Measurements from ENCODE around the gene ZNF695. TPM values are rescaled to one million over a fixed set of nuclear protein-coding genes. Genes with fewer than 3 reads are reported as not detected.
"Not testable (repeated sequence)": the region's sequence is repeated elsewhere in the genome, so short reads cannot be mapped to it uniquely, and the experiment has no call there.

The ZNF695 gene
- total RNA-seq (2014; rRNA removed; shearing (Covaris generic); ENCODE audit: low replicate concordance), result not detected in 2 replicates

DNA sequence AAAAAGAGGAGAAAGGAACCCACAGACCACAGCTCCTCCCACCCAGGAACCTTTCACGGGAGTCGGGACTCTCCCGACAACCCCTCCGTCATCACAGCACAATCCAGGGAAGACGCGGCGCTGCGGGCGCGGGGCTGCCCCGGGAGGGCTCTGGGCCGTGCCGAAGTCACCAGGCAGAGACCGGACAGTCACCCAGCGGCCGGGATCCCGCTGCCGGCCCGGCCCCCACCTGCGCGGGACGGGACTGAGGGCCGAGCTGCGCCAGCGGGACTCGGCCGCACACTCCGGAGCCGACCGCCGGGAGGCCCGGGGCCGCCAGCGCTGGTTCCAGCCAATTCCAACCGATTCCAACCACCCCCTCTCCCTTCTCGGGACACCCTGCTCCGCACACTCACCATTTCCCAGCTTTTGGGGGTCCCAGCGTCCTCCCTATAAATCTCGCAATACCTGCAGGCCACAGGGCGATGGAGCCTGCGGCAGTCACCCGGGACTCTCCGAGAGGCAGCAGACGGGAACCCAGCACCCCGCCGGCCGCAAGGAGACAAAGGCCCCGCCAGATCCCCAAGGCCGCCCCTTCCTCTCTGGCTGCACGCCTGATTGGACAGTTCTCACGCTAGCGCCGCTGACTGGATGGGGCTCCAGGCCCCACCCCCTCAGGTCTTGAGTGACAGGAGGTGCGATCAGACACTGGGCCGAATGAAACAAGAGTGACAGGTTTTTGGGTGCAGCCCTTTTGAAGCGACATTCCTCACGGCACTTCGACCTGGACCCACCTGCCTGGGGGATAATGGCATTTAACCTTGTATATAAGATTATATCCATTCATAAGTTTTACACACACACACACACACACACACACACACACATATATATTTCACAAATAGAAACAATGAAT, at the start of gene ZNF695:
ZNF695 (minus strand) TSS at position 547 of the 895 bp plus-strand sequence; CDS start at position 398, 149 bp downstream.
- no peak for DNase-seq (ENCODE audit: low read depth)
- in situ Hi-C loops (cut with HindIII; ENCODE audit: low pct_unique_long_range_greater_than_20kb, low sequenced_read_pairs), result no loop called here

DNA sequence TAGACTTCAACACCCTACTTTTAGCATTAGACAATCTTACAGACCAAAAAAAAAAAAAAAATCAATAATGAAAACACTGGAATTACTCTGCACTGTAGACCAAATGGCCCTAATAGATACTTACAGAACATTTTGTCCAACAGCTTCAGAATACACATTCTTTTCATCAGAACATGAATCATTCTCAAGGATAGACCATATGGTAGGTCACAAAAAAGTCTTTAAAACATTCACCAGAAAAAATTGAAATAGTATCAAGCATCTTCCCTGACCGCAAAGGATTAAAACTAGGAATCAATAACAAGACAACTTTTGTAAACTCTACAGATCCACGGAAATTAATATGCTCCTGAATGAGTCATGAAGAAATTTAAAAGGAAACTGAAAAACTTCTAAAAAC, 48.2 kb upstream of the ZNF695 start:
- no peak for DNase-seq (ENCODE audit: low read depth)
- in situ Hi-C loops (cut with HindIII; ENCODE audit: low pct_unique_long_range_greater_than_20kb, low sequenced_read_pairs), result no loop called here

DNA sequence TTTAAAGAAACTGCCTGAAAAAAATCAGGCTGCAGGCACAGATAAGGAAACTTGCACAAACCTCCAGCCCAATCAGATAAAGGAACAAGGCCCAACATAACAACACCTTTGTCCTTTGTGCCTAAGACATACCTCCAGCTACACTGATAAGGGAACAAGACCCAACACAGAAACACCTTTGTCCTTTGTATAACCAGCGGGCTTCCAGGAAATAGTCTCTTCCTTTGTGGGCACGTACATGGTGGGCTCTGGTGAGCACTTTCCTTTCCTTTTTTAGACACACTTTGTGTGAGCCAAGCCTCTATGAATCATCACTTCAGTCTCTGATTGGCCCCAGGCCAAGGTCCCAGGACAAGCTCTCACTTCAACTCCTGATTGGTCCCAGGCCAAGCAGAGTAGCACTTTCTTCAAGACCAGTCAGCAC, 47.1 kb upstream of the ZNF695 start:
- DNase-seq (ENCODE audit: low read depth), result no peak
- in situ Hi-C loops (cut with HindIII; ENCODE audit: low pct_unique_long_range_greater_than_20kb, low sequenced_read_pairs), result no loop called here

DNA sequence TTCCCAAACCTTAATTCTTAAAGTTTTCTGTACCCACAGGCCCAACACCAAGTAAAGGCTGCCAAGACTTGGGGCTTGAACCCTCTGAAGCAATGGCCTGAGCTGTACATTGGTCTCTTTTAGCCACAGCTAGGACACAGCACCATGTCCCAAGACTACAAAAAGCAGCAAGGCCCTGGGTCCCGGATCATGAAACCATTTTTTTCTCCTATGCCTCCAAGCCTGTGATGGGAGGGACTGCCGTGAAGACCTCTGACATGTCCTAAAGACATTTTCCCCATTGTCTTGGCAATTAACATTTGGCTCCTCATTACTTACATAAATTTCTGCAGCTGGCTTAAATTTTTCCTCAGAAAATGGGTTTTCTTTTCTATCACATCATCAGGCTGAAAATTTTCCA, 39.8 kb upstream of the ZNF695 start:
- no peak for DNase-seq (ENCODE audit: low read depth)
- in situ Hi-C loops (cut with HindIII; ENCODE audit: low pct_unique_long_range_greater_than_20kb, low sequenced_read_pairs), result no loop called here

DNA sequence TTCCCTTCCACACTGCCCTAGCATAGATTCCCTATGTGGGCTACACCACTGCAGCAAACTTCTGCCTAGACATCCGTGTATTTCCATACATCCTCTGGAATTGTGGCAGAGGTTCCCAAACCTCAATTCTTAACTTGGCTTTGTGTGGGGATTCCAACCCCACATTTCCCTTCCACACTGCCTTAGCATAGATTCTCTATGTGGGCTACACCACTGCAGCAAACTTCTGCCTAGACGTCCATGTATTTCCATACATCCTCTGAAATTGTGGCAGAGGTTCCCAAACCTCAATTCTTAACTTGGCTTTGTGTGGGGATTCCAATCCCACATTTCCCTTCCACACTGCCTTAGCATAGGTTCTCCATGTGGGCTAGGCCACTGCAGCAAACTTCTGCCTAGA, 39.4 kb upstream of the ZNF695 start:
- in situ Hi-C loops (cut with HindIII; ENCODE audit: low pct_unique_long_range_greater_than_20kb, low sequenced_read_pairs), result no loop called here
- DNase-seq (ENCODE audit: low read depth), result no peak

DNA sequence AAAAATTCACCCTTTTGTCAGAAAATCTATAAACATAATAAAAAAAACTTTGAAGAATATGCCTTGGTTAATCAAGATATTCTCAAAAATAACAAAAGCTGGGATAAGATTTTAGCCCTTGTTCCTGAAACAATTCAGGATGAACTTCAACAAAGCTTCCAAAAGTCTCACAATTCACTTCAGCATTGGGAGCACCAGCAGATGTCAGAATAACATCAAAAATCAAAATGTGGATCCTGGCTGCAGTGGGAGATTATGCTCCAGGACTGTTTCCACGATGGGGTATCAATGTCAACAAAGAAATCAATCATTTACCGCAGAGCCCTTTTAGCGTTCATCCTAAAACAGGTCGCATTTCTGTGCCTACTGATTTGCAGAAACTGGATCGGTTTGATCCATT, 35.5 kb upstream of the ZNF695 start:
- no peak for DNase-seq (ENCODE audit: low read depth)
- in situ Hi-C loops (cut with HindIII; ENCODE audit: low pct_unique_long_range_greater_than_20kb, low sequenced_read_pairs), result no loop called here

DNA sequence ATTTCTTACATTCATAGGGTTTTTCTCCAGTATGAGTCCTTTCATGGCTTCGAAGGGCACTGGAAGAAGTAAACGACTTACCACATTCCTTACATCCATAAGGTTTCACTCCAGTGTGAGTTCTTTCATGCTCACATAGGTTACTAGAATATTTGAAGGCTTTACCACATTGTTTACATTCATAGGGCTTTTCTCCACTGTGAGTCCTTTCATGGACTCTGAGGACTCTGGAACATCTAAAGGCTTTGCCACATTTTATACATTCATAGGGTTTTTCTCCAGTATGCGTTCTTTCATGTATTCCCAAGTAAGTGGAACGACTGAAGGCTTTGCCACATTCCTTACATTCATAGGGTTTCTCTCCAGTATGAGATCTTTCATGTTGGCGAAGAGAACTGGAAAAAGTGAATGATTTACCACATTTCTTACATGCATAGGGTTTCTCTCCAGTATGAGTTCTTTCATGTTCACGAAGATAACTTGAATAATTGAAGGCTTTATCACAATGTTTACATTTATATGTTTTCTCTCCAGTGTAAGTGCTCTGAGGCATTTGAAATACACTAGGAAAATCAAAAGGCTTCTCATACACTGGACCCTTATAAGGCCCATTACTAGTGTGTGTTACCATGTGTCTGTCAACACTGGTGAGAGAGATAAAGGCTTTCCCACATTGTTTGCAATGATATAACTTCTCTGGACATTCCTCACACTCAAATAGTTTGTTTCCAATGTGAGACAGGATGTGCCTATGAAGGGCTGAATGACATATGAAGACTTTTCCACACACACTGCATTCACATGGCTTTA, 29.9 kb upstream of the ZNF695 start:
- in situ Hi-C loops (cut with HindIII; ENCODE audit: low pct_unique_long_range_greater_than_20kb, low sequenced_read_pairs), result no loop called here
- no peak for DNase-seq (ENCODE audit: low read depth)

DNA sequence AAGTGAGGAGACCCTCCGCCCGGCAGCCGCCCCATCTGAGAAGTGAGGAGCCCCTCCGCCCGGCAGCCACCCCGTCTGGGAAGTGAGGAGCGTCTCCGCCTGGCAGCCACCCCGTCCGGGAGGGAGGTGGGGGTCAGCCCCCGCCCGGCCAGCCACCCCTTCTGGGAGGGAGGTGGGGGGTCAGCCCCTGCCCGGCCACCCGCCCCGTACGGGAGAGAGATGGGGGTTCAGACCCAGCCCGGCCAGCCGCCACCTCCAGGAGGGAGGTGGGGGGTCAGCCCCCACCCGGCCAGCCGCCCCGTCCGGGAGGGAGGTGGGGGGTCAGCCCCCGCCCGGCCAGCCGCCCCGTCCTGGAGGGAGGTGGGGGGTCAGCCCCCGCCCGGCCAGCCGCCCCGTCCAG, 24.4 kb upstream of the ZNF695 start:
- DNase-seq (ENCODE audit: low read depth); in situ Hi-C loops (cut with HindIII; ENCODE audit: low pct_unique_long_range_greater_than_20kb, low sequenced_read_pairs): not testable (repeated sequence)

DNA sequence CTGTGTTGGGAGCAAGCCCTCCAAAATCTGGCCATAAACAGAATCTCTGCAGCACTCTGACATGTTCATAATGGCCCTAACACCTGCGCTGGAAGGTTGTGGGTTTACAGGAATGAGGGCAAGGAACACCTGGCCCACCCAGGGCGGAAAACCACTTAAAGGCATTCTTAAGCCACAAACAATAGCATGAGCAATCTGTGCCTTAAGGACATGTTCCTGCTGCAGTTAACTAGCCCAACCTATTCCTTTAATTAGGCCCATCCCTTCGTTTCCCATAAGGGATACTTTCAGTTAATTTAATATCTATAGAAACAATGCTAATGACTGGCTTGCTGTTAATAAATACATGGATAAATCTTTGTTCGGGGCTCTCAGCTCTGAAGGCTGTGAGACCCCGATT, 16.8 kb upstream of the ZNF695 start:
- in situ Hi-C loops (cut with HindIII; ENCODE audit: low pct_unique_long_range_greater_than_20kb, low sequenced_read_pairs); DNase-seq (ENCODE audit: low read depth): not testable (repeated sequence)

DNA sequence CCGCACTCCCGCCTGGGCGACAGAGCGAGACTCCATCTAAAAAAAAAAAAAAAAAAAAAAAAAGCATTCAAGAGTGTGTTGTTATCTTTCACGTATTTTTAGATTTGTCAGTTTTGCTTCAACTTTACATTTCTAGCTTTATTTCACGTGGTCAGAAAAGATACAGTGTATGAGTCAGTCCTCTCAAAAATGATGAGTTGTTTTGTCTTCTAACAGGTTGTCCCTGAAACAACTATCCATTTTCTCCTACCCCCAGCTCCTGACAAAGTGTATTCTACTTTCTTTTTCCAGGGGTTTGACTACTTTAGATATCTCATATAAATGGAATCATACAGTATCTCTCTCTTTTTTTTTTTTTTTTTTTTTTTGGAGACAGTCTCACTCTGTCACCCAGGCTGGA, 5.5 kb upstream of the ZNF695 start:
- in situ Hi-C loops (cut with HindIII; ENCODE audit: low pct_unique_long_range_greater_than_20kb, low sequenced_read_pairs), result no loop called here
- no peak for DNase-seq (ENCODE audit: low read depth)

DNA sequence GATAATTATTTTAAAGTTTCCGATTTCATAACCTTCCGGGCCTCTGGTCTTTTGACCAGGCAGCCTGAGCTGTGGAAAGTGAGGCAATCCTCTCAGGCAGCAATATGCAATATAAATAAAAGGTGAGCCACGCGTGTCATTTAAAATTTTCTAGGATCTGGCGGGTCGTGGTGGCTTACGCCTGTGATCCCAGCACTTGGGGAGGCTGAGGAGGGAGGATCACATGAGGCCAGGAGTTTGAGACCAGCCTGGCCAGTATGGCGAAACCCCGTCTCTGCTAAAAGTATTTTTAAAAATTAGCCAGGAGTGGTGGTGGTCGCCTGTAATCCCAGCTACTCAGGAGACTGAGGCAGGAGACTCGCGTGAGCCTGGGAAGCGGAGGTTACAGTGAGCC, 546 bp upstream of the ZNF695 start:
- no peak for DNase-seq (ENCODE audit: low read depth)
- in situ Hi-C loops (cut with HindIII; ENCODE audit: low pct_unique_long_range_greater_than_20kb, low sequenced_read_pairs), result no loop called here

DNA sequence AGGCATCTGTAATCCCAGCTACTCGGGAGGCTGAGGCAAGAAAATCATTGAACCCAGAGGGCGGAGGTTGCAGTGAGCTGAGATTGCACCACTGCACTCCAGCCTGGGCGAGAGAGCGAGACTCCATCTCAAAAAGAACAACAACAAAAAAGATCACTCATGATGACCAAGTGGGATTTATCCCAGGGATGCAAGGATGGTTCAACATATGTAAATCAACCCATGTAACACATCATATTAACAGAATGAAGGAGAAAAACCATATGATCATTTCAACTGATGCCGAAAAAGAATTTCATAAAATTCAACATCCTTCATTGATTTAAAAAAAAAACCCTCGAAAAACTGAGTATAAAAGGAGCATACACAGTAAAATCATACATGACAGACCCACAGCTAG, 3.8 kb downstream of the ZNF695 start:
- in situ Hi-C loops (cut with HindIII; ENCODE audit: low pct_unique_long_range_greater_than_20kb, low sequenced_read_pairs), result not testable (repeated sequence)

DNA sequence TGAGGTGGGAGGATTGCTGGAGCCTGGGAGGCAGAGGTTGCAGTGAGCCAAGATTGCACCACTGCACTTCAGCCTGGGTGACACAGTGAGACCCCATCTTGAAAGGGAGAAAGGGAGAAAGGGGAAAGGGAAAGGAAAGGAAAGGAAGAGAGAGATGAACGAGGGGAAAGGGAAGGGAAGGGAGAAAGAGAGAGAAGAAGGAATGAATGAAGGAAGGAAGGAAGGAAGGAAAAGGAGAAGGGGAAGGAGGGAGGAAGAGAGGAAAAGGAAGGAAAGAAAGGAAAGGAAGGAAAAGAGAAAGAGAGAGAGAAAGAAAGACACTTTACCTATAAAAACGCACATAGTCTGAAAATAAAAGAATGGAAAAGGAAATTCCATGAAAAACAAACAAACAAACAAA, 18.0 kb downstream of the ZNF695 start:
- no peak for DNase-seq (ENCODE audit: low read depth)
- in situ Hi-C loops (cut with HindIII; ENCODE audit: low pct_unique_long_range_greater_than_20kb, low sequenced_read_pairs), result no loop called here

More for the DNA sequence above, 3.8 kb downstream of the ZNF695 start:
- DNase-seq (ENCODE audit: low read depth), result not testable (repeated sequence)

DNA sequence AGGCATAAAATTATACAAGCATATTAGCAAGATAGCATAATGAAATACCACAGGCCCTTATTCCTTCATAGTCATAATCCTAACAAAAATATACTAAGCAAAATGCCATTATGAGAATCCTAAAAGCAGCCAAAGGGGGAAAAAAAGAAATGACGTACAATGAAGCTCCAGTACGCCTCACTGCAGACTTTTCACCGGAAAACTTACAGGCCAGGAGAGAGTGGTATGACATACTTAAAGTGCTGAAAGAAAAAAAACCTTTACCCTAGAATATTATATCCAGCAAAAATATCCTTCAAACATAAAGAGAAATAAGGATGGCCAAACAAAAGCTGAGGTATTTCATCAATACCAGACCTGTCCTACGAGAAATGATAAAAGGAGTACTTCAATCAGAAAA, 19.5 kb downstream of the ZNF695 start:
- DNase-seq (ENCODE audit: low read depth), result no peak
- in situ Hi-C loops (cut with HindIII; ENCODE audit: low pct_unique_long_range_greater_than_20kb, low sequenced_read_pairs), result no loop called here

DNA sequence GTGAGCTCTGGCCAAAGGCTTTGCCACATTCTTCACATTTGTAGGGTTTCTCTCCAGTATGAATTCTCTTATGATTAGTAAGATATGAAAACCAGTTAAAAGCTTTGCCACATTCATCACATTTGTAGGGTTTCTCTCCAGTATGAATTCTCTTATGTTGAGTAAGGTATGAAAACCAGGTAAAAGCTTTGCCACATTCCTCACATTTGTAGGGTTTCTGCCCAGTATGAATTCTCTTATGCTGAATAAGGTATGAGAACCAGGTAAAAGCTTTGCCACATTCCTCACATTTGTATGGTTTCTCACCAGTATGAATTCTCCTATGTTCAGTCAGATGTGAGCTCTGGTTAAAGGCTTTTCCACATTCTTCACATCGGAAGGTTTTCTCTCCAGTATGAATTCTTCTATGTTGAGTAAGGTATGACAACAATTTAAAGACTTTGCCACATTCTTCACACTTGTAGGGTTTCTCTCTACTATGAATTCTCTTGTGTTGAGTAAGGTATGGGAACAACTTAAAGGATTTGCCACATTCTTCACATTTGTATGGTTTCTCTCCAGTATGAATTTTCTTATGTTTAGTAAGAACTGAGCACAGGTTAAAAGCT, 20.7 kb downstream of the ZNF695 start:
- DNase-seq (ENCODE audit: low read depth), result no peak
- in situ Hi-C loops (cut with HindIII; ENCODE audit: low pct_unique_long_range_greater_than_20kb, low sequenced_read_pairs), result no loop called here

DNA sequence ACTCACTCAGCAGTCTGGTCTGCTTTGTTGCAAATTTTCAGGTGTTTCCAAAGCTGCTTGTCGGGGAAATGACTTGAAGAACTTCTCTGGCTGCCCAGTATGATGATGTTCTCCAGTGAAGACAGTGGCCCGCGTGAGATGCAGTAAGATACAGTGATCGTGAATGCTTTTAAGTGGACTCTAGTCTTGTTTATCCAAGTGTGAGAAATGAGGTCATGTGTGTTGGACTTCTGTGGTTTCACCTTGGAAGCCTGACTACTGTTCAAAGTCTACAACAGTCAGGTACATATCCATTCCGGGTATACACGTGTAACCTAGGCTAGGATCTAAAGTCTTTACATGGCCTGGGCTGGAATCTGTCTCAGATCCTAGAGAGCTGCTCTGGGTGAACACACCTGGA, 29.1 kb downstream of the ZNF695 start:
- in situ Hi-C loops (cut with HindIII; ENCODE audit: low pct_unique_long_range_greater_than_20kb, low sequenced_read_pairs), result no loop called here
- no peak for DNase-seq (ENCODE audit: low read depth)

DNA sequence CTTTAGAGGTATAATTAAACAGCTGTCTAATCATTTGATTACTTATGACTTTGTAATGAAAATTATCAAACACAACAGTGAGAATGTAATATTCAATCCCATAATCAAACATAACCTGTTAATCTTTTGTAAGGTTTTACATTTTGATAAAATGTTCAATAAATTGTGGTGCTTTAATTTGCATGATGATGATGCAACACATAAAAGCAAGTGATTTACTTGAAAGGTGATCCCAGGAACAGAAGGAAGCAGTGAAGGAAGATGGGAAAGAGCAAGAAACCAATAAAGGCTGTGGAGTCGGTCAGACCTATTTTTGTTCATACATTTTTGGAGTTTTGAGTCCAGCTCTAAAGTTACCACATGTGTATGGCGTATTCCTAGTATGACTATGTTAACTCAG, 29.6 kb downstream of the ZNF695 start:
- in situ Hi-C loops (cut with HindIII; ENCODE audit: low pct_unique_long_range_greater_than_20kb, low sequenced_read_pairs), result no loop called here
- DNase-seq (ENCODE audit: low read depth), result no peak

DNA sequence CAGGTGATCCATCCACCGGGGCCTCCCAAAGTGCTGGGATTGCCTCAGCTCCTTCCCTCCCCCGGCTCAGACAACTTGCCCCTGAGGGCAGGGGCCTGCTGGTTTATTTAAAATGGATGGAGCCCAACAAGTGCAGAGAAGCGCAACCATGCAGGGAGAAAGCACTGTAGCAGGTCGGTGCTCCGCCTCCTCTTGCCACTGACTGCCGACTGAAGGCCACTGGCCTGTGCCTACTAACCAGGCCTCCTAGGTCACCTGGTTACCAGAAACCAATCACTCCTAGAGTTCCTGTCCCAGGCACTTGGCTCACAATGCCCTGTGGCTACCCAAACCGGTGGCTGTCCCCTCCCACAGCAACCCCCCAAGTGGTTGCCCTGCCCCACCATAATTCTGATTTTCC, 35.9 kb downstream of the ZNF695 start:
- in situ Hi-C loops (cut with HindIII; ENCODE audit: low pct_unique_long_range_greater_than_20kb, low sequenced_read_pairs), result no loop called here
- DNase-seq (ENCODE audit: low read depth), result no peak

All from Caki2 (cell line).